Heart left ventricle (tissue), 13 donors: Measurements from ENCODE around the gene CCT6A.
A peak's percentile ranks its signal among the peaks of the same experiment; 100 is the strongest.

ENCODE experiments used
- POLR2A ChIP-seq, 2 donors: fragments of 450-650 bp; IDR thresholded peaks; one replicate each; pipeline ENCODE4 v1.6.1; 2017; ENCODE audit warnings: antibody characterized with exemption in 2 of 2, mild to moderate bottlenecking in 2 of 2, moderate library complexity in 2 of 2
- TF ChIP-seq, protein P1 (sequence below), 12 donors: fragments of 200-600 bp; sonication (generic) in 4 of 12; IDR thresholded peaks; one replicate each; pipeline versions ENCODE4 v1.5.0 to v1.8.0; 2018 to 2022; ENCODE audit warnings: antibody characterized with exemption in 12 of 12, mild to moderate bottlenecking in 5 of 12
- donor health status: ischemic (EF 13 %, LVEDD 7.1; RV severe dilation, severe dysfunction).
- donor health status: DM: no; HTN: yes; CAD: no.
- donor health status: DM: no; HTN: no; CAD: no.
- donor health status: ischemic (EF 25% LVEDD 6.9; RV normal size, moderate dysfunction).
- donor health status: ischemic (EF 25% LVEDD 5.7; RV mildly dilated, moderate dysfunction).
- donor health status: ischemic (EF 35%, LVEDD 5.7; RV mildly dilated, moderate dysfunction).
- donor health status: nonischemic (EF 11% LVEDD 7.7; RV severe dilation, severe dysfunction).
- donor health status: DM: yes; HTN: yes; CAD: no.
- donor health status: PGD.
- donor health status: ischemic (EF 29% LVEDD 5.4; RV normal size, mild dysfunction).
- donor health status: nonischemic (EF 23%, LVEDD 6.1; RV moderate dilation, normal function).

DNA sequence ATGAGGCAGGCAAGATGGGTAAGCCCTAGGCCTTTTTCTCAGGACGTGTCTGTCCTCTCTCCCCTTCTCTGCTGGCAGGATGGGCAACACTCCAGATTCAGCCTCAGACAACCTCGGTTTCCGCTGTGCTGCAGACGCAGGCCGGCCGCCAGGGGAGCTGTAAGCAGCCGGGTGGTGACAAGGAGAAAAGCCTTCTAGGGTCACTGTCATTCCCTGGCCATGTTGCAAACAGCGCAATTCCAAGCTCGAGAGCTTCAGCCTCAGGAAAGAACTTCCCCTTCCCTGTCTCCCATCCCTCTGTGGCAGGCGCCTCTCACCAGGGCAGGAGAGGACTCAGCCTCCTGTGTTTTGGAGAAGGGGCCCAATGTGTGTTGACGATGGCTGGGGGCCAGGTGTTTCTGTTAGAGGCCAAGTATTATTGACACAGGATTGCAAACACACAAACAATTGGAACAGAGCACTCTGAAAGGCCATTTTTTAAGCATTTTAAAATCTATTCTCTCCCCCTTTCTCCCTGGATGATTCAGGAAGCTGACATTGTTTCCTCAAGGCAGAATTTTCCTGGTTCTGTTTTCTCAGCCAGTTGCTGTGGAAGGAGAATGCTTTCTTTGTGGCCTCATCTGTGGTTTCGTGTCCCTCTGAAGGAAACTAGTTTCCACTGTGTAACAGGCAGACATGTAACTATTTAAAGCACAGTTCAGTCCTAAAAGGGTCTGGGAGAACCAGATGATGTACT, 28.1 kb downstream of the CCT6A start:
- TF ChIP-seq, protein P1, sequence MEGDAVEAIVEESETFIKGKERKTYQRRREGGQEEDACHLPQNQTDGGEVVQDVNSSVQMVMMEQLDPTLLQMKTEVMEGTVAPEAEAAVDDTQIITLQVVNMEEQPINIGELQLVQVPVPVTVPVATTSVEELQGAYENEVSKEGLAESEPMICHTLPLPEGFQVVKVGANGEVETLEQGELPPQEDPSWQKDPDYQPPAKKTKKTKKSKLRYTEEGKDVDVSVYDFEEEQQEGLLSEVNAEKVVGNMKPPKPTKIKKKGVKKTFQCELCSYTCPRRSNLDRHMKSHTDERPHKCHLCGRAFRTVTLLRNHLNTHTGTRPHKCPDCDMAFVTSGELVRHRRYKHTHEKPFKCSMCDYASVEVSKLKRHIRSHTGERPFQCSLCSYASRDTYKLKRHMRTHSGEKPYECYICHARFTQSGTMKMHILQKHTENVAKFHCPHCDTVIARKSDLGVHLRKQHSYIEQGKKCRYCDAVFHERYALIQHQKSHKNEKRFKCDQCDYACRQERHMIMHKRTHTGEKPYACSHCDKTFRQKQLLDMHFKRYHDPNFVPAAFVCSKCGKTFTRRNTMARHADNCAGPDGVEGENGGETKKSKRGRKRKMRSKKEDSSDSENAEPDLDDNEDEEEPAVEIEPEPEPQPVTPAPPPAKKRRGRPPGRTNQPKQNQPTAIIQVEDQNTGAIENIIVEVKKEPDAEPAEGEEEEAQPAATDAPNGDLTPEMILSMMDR (IDR thresholded peaks at IDR 0.05): peak; percentile 49 to 96 (median 82)
- TF ChIP-seq POLR2A (IDR thresholded peaks at IDR 0.05): peak in 1 of 2 donors; percentile 1
